ENCODE results near the gene PIK3CG.
"Not testable (repeated sequence)": the region's sequence is repeated elsewhere in the genome, so short reads cannot be mapped to it uniquely, and the experiment has no call there.

Gene PIK3CG

DNA sequence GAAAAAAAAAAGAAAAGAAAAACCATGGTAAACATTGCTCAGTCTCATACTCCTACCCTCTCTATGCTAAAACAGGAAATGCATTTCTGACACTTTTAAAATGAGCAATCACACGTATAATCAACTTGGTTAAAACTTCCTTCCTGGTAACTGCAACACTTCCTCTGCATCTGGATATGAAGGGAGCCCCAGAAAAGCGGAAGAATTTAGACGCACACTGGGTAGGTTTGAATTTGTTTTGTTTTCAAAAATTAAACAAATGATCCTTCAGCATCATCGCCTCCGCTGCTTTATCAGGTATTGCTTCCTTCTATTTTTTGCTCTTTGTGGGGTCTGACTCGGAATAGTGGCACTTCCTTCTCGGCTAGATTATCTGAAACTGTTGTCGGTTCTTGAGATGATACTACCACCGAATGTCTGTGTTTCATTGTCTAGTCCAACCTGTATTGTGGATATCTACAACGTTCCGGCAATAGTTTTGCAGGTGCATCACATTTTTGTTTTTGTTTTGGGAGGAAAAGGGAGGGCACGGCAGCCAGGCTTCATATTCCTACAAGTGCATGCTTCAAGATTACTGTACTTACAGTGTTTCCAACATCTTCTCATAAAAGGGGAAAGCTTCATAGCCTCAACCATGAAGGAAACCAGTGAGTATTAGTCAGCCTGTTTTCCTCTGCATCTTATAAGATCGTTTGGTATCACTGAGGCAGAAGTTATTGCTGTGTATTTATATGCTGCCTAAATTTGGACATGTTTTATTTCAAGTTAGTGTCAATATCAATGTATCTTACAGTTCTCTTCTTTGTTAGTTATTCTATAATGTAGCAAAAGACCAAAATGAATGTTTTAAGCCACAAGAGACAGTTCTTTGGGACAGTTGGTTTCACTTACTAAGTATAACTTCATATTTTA lies at the start of gene PIK3CG:
PIK3CG (plus strand) TSS at position 153 of the 912 bp plus-strand sequence. CDS start 2,280 bp downstream, outside the sequence.
- DNase-seq (ENCODE audit: low spot score), result no peak

DNA sequence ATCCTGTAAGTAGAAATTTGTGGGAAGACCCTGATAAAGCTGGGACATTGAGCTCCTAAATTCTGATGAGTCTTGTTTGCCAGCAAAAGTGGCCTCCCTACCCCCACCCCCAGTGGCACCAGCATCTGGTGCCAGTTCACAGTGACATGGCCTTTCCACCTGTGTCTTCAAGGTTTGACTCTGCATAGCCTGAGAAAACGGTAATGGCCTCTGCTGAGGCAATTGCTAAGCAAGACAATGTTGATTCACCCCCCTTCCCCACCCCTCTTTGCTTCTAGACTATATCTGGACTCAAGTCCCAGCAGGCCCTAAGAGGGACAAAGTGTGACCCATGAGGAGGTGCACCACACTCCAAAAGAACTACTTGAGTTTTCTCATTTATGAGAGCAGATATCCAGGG lies 48.0 kb upstream of the PIK3CG start:
- DNase-seq (ENCODE audit: low spot score), result no peak

DNA sequence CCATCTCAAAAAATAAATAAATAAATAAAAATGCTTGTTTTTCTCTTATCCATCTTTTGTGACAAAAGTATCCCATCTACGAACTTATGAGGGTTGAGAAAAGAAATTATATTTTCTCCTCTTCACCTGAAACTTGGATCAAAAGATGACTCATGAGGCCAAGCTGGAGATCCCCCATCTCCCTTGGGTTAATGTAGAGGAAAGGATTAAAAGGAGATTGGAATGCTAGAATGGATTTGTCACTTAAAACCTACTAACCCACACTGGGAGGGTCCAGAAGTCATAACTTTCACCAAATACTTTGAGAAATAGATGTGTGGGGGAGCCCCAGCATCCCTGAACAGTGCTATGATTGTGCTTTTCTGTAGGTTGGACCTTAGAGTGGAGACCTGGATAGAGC lies 46.3 kb upstream of the PIK3CG start:
- no peak for DNase-seq (ENCODE audit: low spot score)

DNA sequence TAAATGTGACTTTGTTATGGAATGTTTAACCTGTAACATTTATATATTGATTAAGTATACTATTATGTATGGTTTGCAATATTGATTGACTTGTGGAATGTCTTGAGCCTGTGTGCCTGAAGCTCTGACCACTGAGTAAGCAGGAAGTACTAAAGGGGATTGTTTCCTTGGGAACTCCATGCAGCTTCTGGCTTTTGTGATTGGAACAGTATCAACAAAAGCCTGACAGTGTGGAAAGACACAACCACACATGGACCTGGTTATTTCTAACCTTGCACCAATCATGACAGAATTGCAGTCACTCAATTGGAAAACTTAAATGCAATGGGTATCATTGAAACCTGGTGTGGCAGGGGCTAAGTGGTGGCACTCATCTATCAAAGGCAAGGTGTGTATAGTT lies 45.5 kb upstream of the PIK3CG start:
- DNase-seq (ENCODE audit: low spot score), result no peak

DNA sequence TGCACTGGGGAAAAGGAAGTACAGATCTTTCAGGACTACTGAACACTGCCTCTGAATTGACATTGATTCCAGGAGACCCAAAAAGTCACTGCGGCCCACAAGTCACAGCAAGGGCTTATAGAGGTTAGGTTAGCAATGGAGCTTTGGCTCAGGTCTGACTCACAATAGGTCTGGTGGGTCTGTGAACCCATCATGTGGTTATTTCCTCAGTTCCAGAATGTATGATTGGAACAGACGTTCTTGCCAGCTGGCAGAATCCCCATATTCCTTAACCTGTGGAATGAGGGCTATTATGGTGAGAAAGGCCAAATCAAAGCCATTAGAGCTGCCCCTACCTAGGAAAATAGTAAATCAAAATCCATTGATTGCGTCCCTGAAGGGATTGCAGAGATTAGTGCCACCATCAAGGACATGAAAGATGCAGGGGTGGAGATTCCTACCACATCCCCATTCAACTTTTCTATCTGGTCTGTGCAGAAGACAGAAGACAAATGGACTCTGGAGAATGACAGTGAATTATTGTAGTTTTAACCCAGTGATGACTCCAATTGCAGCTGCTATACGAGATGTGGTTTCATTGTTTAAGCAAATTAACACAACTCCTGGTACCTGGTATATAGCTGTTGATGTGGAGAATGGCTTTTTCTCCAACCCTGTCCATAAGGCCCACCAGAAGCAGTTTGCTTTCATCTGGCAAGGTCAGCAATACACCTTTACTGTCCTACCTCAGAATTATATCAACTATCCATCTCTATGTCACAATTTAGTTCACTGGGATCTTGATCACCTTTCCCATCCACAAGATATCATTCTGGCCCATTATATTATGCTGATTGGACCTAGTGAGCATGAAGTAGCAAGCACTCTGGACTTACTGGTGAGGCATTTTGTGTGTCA lies 44.5 kb upstream of the PIK3CG start:
- DNase-seq (ENCODE audit: low spot score), result no peak

DNA sequence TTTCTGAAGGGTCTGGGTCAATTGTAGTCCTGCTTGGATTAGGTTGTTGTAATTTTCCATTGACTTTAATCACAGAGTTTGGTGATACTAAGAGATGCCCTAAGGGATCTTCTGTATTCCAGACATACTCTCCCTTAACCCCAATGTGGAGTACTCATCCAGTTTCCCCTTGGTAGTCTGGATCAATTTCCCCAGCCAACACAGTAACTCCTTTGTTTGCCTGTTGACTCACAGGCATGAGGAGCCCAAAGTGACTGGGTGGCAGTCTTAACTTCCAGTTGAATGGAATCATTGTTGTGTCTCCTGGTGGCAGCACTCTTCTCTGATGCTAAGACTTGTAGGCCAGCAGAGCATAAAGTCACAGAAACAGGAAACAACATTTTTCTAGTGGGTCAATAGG lies 41.5 kb upstream of the PIK3CG start:
- DNase-seq (ENCODE audit: low spot score), result no peak

DNA sequence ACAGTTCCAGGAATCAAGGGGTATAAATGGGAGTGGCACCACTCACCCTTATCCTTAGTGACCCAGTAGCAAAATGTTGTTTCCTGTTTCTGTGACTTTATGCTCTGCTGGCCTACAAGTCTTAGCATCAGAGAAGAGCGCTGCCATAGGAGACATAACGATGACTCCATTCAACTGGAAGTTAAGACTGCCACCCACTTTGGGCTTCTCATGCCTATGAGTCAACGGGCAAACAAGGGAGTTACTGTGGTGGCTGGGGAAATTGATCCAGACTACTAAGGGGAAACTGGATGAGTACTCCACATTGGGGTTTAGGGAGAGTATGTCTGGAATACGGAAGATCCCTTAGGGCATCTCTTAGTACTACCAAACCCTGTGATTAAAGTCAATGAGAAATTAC lies 40.6 kb upstream of the PIK3CG start:
- no peak for DNase-seq (ENCODE audit: low spot score)

DNA sequence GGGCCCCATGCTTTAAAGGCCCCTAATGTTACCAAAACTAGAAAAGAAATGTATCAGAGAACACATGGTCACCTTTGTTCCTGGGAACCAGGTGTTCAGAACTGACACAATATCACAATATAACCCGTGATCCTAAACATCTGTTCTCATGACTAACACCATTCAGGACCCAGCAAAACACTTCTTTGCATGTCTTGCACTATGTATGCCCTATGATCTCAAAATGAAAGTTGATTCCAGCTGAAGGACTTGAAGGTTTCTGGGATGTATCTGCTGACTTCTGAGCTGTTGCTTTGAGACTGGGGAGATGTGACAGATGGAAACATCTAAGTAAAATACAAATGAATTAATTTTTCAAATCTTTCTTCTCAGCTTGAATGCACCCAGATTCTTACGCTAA lies 37.5 kb upstream of the PIK3CG start:
- DNase-seq (ENCODE audit: low spot score), result no peak

DNA sequence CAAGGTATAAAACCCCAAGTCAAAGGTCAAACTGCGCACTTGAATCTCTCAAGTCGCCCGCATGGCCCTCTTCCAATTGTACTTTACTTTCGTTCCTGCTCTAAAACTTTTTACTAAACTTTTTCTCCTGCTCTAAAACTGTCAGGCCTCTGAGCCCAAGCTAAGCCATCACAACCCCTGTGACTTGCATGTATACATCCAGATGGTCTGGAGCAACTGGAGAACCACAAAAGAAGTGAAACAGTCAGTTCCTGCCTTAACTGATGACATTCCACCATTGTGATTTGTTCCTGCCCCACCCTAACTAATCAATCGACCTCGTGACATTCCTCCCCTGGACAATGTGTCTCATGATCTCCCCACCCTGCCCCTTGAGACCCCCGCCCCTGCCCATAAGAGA lies 35.6 kb upstream of the PIK3CG start:
- no peak for DNase-seq (ENCODE audit: low spot score)

DNA sequence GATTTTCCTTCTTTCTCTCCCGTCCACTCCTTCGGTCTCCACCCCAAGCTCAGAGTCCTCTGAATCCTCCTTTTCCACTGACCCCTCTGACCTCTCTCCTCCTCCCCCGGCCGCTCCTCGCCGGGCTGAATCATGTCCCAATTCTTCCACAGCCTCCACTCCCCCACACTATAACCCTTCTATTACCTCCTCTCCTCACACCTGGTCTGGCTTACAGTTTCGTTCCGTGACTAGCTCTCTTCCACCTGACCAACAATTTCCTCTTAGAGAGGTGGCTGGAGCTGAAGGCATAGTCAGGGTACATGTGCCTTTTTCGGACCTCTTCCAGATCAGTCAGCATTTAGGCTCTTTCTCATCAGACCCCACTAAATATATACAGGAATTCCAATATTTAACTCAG lies 34.2 kb upstream of the PIK3CG start:
- not testable (repeated sequence) for DNase-seq (ENCODE audit: low spot score)

DNA sequence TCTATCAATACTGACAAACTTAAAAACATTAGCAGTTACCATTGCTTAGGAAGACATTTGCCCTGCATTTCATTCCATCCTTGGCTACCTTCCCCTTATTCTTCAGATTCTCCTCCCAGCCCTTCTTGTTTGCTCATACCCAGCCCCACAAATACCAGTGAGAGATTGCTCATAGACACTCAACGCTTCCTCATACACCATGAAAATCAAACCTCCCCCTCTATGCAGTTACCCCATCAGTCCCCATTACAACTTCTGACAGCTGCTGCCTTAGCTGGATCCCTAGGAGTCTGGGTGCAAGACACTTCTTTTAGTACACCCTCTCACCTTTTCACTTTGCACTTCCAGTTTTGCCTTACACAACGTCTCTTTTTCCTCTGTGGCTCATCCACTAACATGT lies 28.3 kb upstream of the PIK3CG start:
- no peak for DNase-seq (ENCODE audit: low spot score)

DNA sequence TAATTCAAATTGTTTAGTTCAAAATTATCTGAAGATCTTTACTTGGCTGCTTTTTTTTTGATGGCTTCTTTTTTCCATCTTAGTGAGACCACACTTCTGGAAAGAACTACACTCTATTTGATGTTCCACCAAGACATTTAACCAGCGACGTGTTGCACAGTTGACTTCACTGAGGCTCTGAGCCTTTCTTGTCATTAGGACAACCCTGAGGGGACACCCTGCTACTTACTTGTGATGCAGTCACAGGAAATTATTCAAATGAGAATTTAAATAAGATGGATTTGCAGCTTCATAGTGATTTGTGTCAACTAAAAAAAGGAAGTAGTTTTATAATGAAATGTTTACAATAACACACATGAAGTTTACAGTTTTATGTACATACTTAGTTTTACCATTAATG lies 25.6 kb upstream of the PIK3CG start:
- DNase-seq (ENCODE audit: low spot score), result no peak

DNA sequence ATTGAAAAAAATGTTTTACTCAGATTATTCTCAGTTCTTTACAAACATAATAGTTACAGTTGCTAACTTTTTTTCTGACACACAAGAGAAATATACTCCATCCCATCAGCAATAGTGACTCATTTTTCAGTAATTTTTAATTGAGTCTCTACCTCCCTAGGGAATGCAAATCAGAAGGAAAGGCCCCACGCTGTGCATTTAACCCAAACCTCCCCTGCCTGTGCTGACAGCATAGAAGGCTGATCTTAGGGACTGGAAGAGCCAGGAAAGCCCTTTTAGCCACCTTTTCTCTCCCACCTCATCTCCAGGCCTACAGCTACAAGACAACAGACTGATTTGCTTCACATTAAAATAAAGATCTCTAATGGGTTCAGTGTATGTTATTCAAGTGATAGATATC lies 24.7 kb upstream of the PIK3CG start:
- DNase-seq (ENCODE audit: low spot score), result no peak

DNA sequence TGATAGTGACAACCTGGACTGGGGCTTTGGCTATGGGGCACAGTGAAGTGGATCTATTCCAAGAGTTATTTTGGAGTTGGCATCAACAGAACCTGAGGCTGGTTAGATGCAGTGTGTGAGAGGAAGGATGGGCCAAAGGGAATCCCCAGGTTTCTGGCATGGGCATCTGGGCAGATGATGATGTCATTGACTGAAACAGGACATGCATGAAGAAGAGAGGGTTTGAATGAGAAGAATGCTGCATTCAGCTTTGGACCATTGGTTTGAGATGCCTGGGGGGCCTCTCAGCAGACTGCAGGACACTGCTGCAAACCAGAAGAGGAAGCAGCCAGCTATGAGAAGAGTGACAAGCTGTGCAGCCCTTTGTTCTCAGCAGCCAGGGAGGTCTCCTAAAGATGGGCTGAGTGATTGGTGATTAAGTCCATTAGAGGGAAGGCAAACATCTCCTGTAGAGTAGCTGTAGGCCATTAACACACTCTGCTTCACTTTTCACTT lies 23.1 kb upstream of the PIK3CG start:
- no peak for DNase-seq (ENCODE audit: low spot score)

DNA sequence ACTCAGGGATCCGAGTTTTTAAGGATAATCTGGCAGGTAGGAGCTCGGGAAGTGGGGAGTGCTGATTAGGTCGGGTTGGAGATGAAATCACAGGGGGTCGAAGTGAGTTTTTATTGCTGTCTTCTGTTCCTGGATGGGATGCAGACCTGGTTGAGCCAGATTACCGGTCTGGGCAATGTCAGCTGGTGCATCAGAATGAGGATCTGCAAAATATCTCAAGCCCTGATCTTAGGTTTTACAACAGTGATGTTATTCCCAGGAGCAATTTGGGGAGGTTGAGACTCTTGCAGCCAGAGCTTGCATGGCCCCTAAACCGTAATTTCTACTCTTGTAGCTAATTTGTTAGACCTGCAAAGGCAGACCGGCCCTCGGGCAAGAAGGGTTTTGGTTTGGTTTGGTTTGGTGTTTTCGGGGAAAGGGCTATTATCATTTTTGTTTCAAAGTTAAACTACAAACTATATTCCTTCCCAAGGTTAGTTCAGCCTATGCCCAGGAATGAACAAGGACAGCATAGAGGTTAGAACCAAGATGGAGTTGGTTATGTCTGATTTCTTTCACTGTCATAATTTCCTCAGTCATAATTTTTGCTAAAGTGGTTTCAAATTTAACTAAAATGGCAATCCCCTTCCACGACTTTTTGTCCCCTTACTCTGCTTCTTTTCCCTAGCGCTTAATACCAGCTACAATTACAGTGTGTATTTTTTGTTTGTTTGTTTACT lies 20.6 kb upstream of the PIK3CG start:
- DNase-seq (ENCODE audit: low spot score), result no peak

DNA sequence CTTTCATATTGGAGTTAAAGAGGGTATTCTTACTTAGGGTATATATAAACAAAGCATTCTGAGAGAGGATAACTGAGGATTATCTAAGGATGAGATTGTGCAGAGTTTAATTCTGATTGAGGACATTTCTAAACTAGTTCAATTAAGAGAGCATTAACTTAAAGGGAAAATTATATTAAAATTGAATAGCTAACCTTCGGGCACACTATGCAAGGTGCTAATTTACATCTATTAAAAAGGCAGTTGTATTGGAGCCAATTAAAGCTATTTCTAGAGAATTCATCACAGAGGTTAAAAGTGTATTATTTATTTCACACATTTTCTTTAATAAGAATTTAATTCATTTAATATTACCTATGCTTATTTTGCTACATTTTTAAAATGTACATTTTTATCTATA lies 17.0 kb upstream of the PIK3CG start:
- DNase-seq (ENCODE audit: low spot score), result no peak

DNA sequence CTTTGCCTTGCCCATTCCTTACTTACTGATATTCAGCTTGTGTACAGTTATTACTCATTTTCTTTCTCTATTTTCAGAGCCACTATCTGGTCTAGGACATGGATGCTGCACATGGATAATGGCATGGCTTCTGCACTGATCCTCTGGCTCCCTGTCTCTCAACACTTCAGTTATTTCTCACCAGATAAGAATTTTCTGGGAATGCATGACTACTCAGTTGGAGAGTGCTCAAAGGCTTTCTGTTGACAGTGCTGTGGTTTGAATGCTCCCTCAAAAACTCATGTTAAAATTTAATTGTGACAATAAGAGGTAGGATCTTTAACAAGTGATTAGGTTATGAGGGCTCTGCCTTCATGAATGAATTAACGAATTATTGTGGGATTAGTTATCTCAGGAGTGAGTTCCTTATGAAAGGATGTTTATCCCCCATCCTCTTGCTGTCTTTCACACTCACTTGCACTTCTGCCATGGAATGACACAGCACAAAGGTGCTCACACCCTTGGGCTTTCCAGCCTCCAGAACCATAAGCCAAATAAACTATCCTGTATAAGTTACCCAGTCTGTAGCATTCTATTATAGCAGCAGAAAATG lies 16.1 kb upstream of the PIK3CG start:
- DNase-seq (ENCODE audit: low spot score), result no peak

DNA sequence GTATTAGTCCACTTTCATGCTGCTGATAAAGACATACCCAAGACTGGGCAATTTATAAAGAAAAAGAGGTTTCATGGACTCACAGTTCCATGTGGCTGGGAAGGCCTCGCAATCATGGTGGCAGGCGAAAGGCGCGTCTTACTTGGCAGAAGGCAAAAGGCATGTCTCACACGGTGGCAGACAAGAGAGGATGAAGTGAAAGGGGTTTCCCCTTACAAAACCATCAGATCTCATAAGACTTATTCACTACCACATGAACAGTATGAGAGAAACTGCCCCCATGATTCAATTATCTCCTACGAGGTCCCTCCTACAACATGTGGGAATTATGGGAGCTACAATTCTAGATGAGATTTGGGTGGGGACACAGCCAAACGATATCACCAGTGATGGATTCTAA lies 13.4 kb upstream of the PIK3CG start:
- not testable (repeated sequence) for DNase-seq (ENCODE audit: low spot score)

DNA sequence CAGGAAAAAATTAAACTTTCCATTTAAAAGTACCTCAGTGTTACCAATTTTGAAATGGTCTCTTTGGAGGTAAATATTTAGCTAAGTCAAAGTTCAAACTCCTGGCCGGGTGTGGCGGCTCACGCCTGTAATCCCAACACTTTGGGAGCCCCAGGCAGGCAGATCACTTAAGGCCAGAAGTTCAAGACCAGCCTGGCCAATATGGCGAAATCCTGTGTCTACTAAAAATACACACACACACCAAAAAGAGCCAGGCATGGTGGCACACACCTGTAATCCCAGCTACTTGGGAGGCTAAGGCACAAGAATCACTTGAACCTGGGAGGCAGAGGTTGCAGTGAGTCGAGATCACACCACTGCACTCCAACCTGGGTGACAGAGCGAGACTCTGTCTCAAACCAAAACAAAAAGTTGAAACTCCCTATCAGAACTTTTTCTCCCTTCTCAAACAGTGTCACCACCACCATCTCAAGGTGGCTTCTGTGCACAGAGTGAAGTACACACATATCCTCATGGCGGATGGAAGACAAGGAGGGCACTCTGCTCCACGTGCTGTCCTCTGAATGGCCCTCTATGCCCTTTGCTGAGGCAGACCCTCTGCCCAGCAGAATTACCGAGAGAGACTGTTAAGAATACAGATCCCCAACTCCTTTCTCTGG lies 11.7 kb upstream of the PIK3CG start:
- no peak for DNase-seq (ENCODE audit: low spot score)

DNA sequence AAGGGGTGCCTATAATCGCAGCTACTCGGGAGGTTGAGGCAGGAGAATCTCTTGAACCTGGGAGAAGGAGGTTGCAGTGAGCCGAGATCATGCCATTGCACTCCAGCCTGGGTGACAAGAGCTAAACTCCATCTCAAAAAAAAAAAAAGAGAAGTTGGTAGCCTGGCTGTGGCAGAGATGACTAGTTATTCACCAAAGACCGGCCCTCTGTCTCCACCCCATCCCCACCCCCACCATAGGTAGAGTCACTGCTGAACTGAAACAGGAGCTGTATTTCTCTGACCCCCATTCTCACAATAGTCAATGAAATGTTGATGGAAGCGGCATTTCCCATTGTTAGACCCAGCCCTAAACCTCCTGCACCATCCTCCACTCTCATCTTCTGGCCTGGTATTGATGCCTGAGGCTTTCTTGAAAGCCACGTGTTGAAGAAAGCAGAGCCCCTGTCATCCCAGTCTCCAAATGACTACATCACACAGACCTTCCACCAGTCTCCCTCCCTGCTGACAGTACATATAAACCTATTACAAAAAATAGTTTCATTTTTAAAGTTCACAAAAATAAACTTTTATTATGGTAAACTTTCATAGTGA lies 9.4 kb upstream of the PIK3CG start:
- DNase-seq (ENCODE audit: low spot score), result no peak

Data from Ammon's horn (tissue), 1 donor.